Erythroblast (primary cell): ENCODE results near the gene UNCX.

Experiments
- GATA1 ChIP-seq: IDR thresholded peaks from 2 replicates; pipeline ENCODE4 v1.6.1; 2011; ENCODE audit warnings: low read depth, mild to moderate bottlenecking, control low read depth, low read length, moderate library complexity
- POLR2A ChIP-seq: IDR thresholded peaks from 2 replicates; pipeline ENCODE4 v1.6.1; 2011; ENCODE audit warnings: mild to moderate bottlenecking, low read length

GRCh38 chr7:1281068-1281467 is 48.4 kb downstream of the UNCX start:
- TF ChIP-seq POLR2A (no peak), GATA1 (no peak)
